ENCODE measurements around the gene NUP210.

DNA sequence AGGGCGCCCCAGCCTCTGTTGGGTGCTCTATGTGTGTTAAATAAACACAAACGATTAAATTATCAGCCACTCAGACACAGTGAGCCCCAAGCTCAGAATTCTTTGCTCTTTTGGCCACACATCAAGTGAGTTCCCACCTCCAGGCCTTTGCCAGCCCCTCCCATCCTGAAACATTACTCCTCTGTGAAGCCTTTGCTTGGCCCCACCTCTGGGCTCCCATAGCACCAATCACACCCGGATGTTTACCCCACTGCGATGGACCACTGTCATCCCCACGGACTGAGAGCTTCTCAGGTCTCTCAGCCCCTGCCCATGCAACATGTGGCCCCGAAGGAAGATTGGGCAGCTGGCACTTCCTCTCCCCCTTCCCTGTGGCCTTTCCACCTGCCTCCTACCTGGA is 85.1 kb downstream of the NUP210 start:
- TF ChIP-seq, protein P1, sequence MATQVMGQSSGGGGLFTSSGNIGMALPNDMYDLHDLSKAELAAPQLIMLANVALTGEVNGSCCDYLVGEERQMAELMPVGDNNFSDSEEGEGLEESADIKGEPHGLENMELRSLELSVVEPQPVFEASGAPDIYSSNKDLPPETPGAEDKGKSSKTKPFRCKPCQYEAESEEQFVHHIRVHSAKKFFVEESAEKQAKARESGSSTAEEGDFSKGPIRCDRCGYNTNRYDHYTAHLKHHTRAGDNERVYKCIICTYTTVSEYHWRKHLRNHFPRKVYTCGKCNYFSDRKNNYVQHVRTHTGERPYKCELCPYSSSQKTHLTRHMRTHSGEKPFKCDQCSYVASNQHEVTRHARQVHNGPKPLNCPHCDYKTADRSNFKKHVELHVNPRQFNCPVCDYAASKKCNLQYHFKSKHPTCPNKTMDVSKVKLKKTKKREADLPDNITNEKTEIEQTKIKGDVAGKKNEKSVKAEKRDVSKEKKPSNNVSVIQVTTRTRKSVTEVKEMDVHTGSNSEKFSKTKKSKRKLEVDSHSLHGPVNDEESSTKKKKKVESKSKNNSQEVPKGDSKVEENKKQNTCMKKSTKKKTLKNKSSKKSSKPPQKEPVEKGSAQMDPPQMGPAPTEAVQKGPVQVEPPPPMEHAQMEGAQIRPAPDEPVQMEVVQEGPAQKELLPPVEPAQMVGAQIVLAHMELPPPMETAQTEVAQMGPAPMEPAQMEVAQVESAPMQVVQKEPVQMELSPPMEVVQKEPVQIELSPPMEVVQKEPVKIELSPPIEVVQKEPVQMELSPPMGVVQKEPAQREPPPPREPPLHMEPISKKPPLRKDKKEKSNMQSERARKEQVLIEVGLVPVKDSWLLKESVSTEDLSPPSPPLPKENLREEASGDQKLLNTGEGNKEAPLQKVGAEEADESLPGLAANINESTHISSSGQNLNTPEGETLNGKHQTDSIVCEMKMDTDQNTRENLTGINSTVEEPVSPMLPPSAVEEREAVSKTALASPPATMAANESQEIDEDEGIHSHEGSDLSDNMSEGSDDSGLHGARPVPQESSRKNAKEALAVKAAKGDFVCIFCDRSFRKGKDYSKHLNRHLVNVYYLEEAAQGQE (IDR thresholded peaks at IDR 0.05), result no peak
- TF ChIP-seq, protein P2, sequence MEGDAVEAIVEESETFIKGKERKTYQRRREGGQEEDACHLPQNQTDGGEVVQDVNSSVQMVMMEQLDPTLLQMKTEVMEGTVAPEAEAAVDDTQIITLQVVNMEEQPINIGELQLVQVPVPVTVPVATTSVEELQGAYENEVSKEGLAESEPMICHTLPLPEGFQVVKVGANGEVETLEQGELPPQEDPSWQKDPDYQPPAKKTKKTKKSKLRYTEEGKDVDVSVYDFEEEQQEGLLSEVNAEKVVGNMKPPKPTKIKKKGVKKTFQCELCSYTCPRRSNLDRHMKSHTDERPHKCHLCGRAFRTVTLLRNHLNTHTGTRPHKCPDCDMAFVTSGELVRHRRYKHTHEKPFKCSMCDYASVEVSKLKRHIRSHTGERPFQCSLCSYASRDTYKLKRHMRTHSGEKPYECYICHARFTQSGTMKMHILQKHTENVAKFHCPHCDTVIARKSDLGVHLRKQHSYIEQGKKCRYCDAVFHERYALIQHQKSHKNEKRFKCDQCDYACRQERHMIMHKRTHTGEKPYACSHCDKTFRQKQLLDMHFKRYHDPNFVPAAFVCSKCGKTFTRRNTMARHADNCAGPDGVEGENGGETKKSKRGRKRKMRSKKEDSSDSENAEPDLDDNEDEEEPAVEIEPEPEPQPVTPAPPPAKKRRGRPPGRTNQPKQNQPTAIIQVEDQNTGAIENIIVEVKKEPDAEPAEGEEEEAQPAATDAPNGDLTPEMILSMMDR (IDR thresholded peaks at IDR 0.05; ENCODE audit: low read depth, low read length, missing input control), result no peak
- TF ChIP-seq YY1 (IDR thresholded peaks at IDR 0.05), result no peak
- TF ChIP-seq FOXA1 (IDR thresholded peaks at IDR 0.05), result no peak
- no peak for TF ChIP-seq ZBTB33 (IDR thresholded peaks at IDR 0.05)
- TF ChIP-seq HNF4A (conservative IDR thresholded peaks at IDR 0.05), result no peak
- TF ChIP-seq MAX (IDR thresholded peaks at IDR 0.05), result no peak

Measured in liver (tissue), 3 donors.